ENCODE data around the gene MVK.

Gene MVK

GRCh38 chr12:109618082-109618481 is 44.5 kb downstream of the MVK start:
- H3K9me3 ChIP-seq, result no peaks in the 10 kb centered on the region
- in situ Hi-C loops (cut with MboI; ENCODE audit: low sequenced_read_pairs), result no loop called here
- H3K27me3 ChIP-seq (ENCODE audit: low read depth), result peaks cover 59% of the 10 kb centered on the region
- no peak for DNase-seq (ENCODE audit: low spot score in 2 of 2)
- no peaks in the 10 kb centered on the region for H3K36me3 ChIP-seq (replicated peaks)
- H3K4me3 ChIP-seq, result no peak overlapping the region
- H3K4me1 ChIP-seq, result no peaks in the 10 kb centered on the region

GRCh38 chr12:109619002-109619604 is 45.5 kb downstream of the MVK start:
- Histone ChIP-seq H3K36me3 (replicated peaks) (no peaks in the 10 kb centered on the region), H3K9me3 (no peaks in the 10 kb centered on the region), H3K4me3 (no peak overlapping the region), H3K27me3 (ENCODE audit: low read depth) (peaks cover 50% of the 10 kb centered on the region), H3K4me1 (no peaks in the 10 kb centered on the region)
- in situ Hi-C loops (cut with MboI; ENCODE audit: low sequenced_read_pairs), result no loop called here
- DNase-seq (ENCODE audit: low spot score in 2 of 2), result no peak

- in situ Hi-C loops (cut with MboI; ENCODE audit: low sequenced_read_pairs), result no loop called here
- H3K9me3 ChIP-seq, result no peaks in the 10 kb centered on the region
- DNase-seq (ENCODE audit: low spot score in 2 of 2), result no peak
- no peaks in the 10 kb centered on the region for H3K36me3 ChIP-seq (replicated peaks)
- H3K27me3 ChIP-seq (ENCODE audit: low read depth), result peaks cover 31% of the 10 kb centered on the region
- H3K4me1 ChIP-seq, result no peaks in the 10 kb centered on the region
- H3K4me3 ChIP-seq, result no peak overlapping the region
These were observed 47.7 kb downstream of the MVK start for GRCh38 chr12:109621211-109621694.

GRCh38 chr12:109621901-109622364 is 48.3 kb downstream of the MVK start:
- no peak for DNase-seq (ENCODE audit: low spot score in 2 of 2)
- no peaks in the 10 kb centered on the region for H3K36me3 ChIP-seq (replicated peaks)

GRCh38 chr12:109624467-109624866 is 50.9 kb downstream of the MVK start:
- Histone ChIP-seq H3K4me3 (no peak overlapping the region), H3K9me3 (no peaks in the 10 kb centered on the region), H3K27me3 (ENCODE audit: low read depth) (peaks cover 18% of the 10 kb centered on the region), H3K36me3 (replicated peaks) (no peaks in the 10 kb centered on the region), H3K4me1 (no peaks in the 10 kb centered on the region)
- no peak for DNase-seq (ENCODE audit: low spot score in 2 of 2)
- in situ Hi-C loops (cut with MboI; ENCODE audit: low sequenced_read_pairs), result no loop called here

More at GRCh38 chr12:109621901-109622364, 48.3 kb downstream of the MVK start:
- Histone ChIP-seq H3K9me3 (no peaks in the 10 kb centered on the region), H3K27me3 (ENCODE audit: low read depth) (peaks cover 25% of the 10 kb centered on the region), H3K4me3 (no peak overlapping the region), H3K4me1 (no peaks in the 10 kb centered on the region)
- in situ Hi-C loops (cut with MboI; ENCODE audit: low sequenced_read_pairs), result no loop called here

- in situ Hi-C loops (cut with MboI; ENCODE audit: low sequenced_read_pairs), result no loop called here
- Histone ChIP-seq H3K36me3 (replicated peaks) (no peaks in the 10 kb centered on the region), H3K4me1 (no peaks in the 10 kb centered on the region), H3K4me3 (no peak overlapping the region), H3K9me3 (no peaks in the 10 kb centered on the region), H3K27me3 (ENCODE audit: low read depth) (peaks cover 18% of the 10 kb centered on the region)
- no peak for DNase-seq (ENCODE audit: low spot score in 2 of 2)
These were observed 51.6 kb downstream of the MVK start for GRCh38 chr12:109625131-109625559.

GRCh38 chr12:109625749-109626377 is 52.3 kb downstream of the MVK start:
- H3K27me3 ChIP-seq (ENCODE audit: low read depth), result peaks cover 18% of the 10 kb centered on the region
- in situ Hi-C loops (cut with MboI; ENCODE audit: low sequenced_read_pairs), result no loop called here

GRCh38 chr12:109626378-109627115 is 53.0 kb downstream of the MVK start:
- Histone ChIP-seq H3K27me3 (ENCODE audit: low read depth) (peaks cover 12% of the 10 kb centered on the region), H3K9me3 (no peaks in the 10 kb centered on the region), H3K4me1 (no peaks in the 10 kb centered on the region), H3K4me3 (no peak overlapping the region), H3K36me3 (replicated peaks) (no peaks in the 10 kb centered on the region)
- DNase-seq (ENCODE audit: low spot score in 2 of 2), result no peak
- in situ Hi-C loops (cut with MboI; ENCODE audit: low sequenced_read_pairs), result no loop called here

More at GRCh38 chr12:109625749-109626377, 52.3 kb downstream of the MVK start:
- H3K4me3 ChIP-seq, result no peak overlapping the region
- DNase-seq (ENCODE audit: low spot score in 2 of 2), result no peak
- no peaks in the 10 kb centered on the region for H3K4me1 ChIP-seq
- no peaks in the 10 kb centered on the region for H3K9me3 ChIP-seq
- no peaks in the 10 kb centered on the region for H3K36me3 ChIP-seq (replicated peaks)

- Histone ChIP-seq H3K9me3 (no peaks in the 10 kb centered on the region), H3K27me3 (ENCODE audit: low read depth) (peaks cover 2% of the 10 kb centered on the region), H3K36me3 (replicated peaks) (no peaks in the 10 kb centered on the region), H3K4me1 (no peaks in the 10 kb centered on the region), H3K4me3 (no peak overlapping the region)
- no peak for DNase-seq (ENCODE audit: low spot score in 2 of 2)
- in situ Hi-C loops (cut with MboI; ENCODE audit: low sequenced_read_pairs), result no loop called here
These were observed 54.0 kb downstream of the MVK start for GRCh38 chr12:109627633-109628032.

GRCh38 chr12:109630107-109630506 is 56.5 kb downstream of the MVK start:
- H3K36me3 ChIP-seq (replicated peaks), result no peaks in the 10 kb centered on the region
- peaks cover 2% of the 10 kb centered on the region for H3K27me3 ChIP-seq (ENCODE audit: low read depth)
- H3K9me3 ChIP-seq, result no peaks in the 10 kb centered on the region
- no peak overlapping the region for H3K4me3 ChIP-seq
- no peak for DNase-seq (ENCODE audit: low spot score in 2 of 2)
- H3K4me1 ChIP-seq, result no peaks in the 10 kb centered on the region
- in situ Hi-C loops (cut with MboI; ENCODE audit: low sequenced_read_pairs), result no loop called here

- no peaks in the 10 kb centered on the region for H3K36me3 ChIP-seq (replicated peaks)
- no peaks in the 10 kb centered on the region for H3K9me3 ChIP-seq
- H3K4me1 ChIP-seq, result no peaks in the 10 kb centered on the region
- peaks cover 2% of the 10 kb centered on the region for H3K27me3 ChIP-seq (ENCODE audit: low read depth)
- in situ Hi-C loops (cut with MboI; ENCODE audit: low sequenced_read_pairs), result no loop called here
- no peak overlapping the region for H3K4me3 ChIP-seq
- DNase-seq (ENCODE audit: low spot score in 2 of 2), result no peak
These were observed 57.2 kb downstream of the MVK start for GRCh38 chr12:109630815-109631214.

GRCh38 chr12:109631302-109631701 is 57.7 kb downstream of the MVK start:
- Histone ChIP-seq H3K4me1 (no peaks in the 10 kb centered on the region), H3K36me3 (replicated peaks) (no peaks in the 10 kb centered on the region), H3K27me3 (ENCODE audit: low read depth) (peaks cover 2% of the 10 kb centered on the region), H3K4me3 (no peak overlapping the region), H3K9me3 (no peaks in the 10 kb centered on the region)
- DNase-seq (ENCODE audit: low spot score in 2 of 2), result no peak
- in situ Hi-C loops (cut with MboI; ENCODE audit: low sequenced_read_pairs), result no loop called here

GRCh38 chr12:109631751-109632150 is 58.2 kb downstream of the MVK start:
- no peaks in the 10 kb centered on the region for H3K4me1 ChIP-seq
- in situ Hi-C loops (cut with MboI; ENCODE audit: low sequenced_read_pairs), result no loop called here
- peaks cover 2% of the 10 kb centered on the region for H3K27me3 ChIP-seq (ENCODE audit: low read depth)
- no peak overlapping the region for H3K4me3 ChIP-seq
- no peaks in the 10 kb centered on the region for H3K36me3 ChIP-seq (replicated peaks)
- H3K9me3 ChIP-seq, result no peaks in the 10 kb centered on the region
- no peak for DNase-seq (ENCODE audit: low spot score in 2 of 2)

- Histone ChIP-seq H3K4me1 (no peaks in the 10 kb centered on the region), H3K36me3 (replicated peaks) (no peaks in the 10 kb centered on the region), H3K27me3 (ENCODE audit: low read depth) (peaks cover 2% of the 10 kb centered on the region), H3K4me3 (no peak overlapping the region), H3K9me3 (no peaks in the 10 kb centered on the region)
- in situ Hi-C loops (cut with MboI; ENCODE audit: low sequenced_read_pairs), result no loop called here
- no peak for DNase-seq (ENCODE audit: low spot score in 2 of 2)
These were observed 58.7 kb downstream of the MVK start for GRCh38 chr12:109632342-109632741.

All from HAP-1 (cell line).